Stimulated activated CD4-positive, alpha-beta T cell treated with anti-CD3 and anti-CD28 coated beads, Interleukin-2, amount 100 ng/mL, for 24 hours (primary cell): Measurements from ENCODE around the gene FAM76A.
"Not testable (repeated sequence)": the region's sequence is repeated elsewhere in the genome, so short reads cannot be mapped to it uniquely, and the experiment has no call there.

ENCODE experiments used
- DNase-seq, 2 donors: peaks; one replicate each; pipeline ENCODE4 v3.0.0-alpha.2; 2020

FAM76A gene

GRCh38 chr1:27725374-27726172, at the start of gene FAM76A:
Gene FAM76A, plus strand, starts transcription at chr1:27725961. Its CDS starts 120 bp downstream, at chr1:27726081.
- DNase-seq = peak; percentile 99 to 100

GRCh38 chr1:27676410-27676809, 49.4 kb upstream of the FAM76A start:
- DNase-seq = no peak

GRCh38 chr1:27678747-27679146, 47.0 kb upstream of the FAM76A start:
- DNase-seq = no peak

GRCh38 chr1:27680225-27680791, 45.5 kb upstream of the FAM76A start:
- not testable (repeated sequence) for DNase-seq

- not testable (repeated sequence) for DNase-seq
These were observed 44.2 kb upstream of the FAM76A start for GRCh38 chr1:27681580-27681979.

GRCh38 chr1:27682351-27682944, 43.3 kb upstream of the FAM76A start:
- DNase-seq = no peak

GRCh38 chr1:27684176-27684575, 41.6 kb upstream of the FAM76A start:
- DNase-seq = no peak

- DNase-seq = no peak
These were observed 39.4 kb upstream of the FAM76A start for GRCh38 chr1:27686223-27686990.

GRCh38 chr1:27687906-27688305, 37.9 kb upstream of the FAM76A start:
- DNase-seq = no peak

GRCh38 chr1:27689423-27690173, 36.2 kb upstream of the FAM76A start:
- no peak for DNase-seq

- no peak for DNase-seq
These were observed 35.6 kb upstream of the FAM76A start for GRCh38 chr1:27690183-27690582.

- not testable (repeated sequence) for DNase-seq
These were observed 28.9 kb upstream of the FAM76A start for GRCh38 chr1:27696835-27697234.

- no peak for DNase-seq
These were observed 20.8 kb upstream of the FAM76A start for GRCh38 chr1:27704958-27705357.

- no peak for DNase-seq
These were observed 20.2 kb upstream of the FAM76A start for GRCh38 chr1:27705545-27705944.

GRCh38 chr1:27710574-27710973, 15.2 kb upstream of the FAM76A start:
- DNase-seq = no peak

- DNase-seq = no peak
These were observed 12.5 kb upstream of the FAM76A start for GRCh38 chr1:27713139-27713725.

- no peak for DNase-seq
These were observed 11.8 kb upstream of the FAM76A start for GRCh38 chr1:27713869-27714513.

GRCh38 chr1:27716262-27716895, 9.4 kb upstream of the FAM76A start:
- no peak for DNase-seq

- DNase-seq = no peak
These were observed 6.2 kb upstream of the FAM76A start for GRCh38 chr1:27719286-27720251.

- peak in 1 of 2 donors; percentile 3 for DNase-seq
These were observed 794 bp upstream of the FAM76A start for GRCh38 chr1:27724961-27725373.
